ENCODE results near the gene LRPAP1.
"Not testable (repeated sequence)": the region's sequence is repeated elsewhere in the genome, so short reads cannot be mapped to it uniquely, and the experiment has no call there.

Gene LRPAP1

GRCh38 chr4:3531879-3532750, at the start of gene LRPAP1:
LRPAP1 (minus strand) TSS chr4:3532422; CDS start chr4:3532412, 10 bp downstream.
- peaks cover 6% of the 10 kb centered on the region; the same call in 1 of the 2 replicates for H3K36me3 ChIP-seq (ENCODE audit: control insufficient read depth, insufficient read depth, low read length)
- H3K4me3 ChIP-seq (ENCODE audit: low read length): peak within 1 kb of the TSS; percentile 75
- H3K27ac ChIP-seq (ENCODE audit: low read length): no peak within 1 kb of the TSS
- peaks cover 4% of the 10 kb centered on the region; the same call in 1 of the 2 replicates for H3K4me1 ChIP-seq (ENCODE audit: control insufficient read depth, insufficient read depth, low read length)
- no CpG with 5 or more reads among the region's 84 CpGs for WGBS (ENCODE audit: insufficient coverage, insufficient read length)
- H3K27me3 ChIP-seq (ENCODE audit: control insufficient read depth, insufficient read depth, low read length): no peaks in the 10 kb centered on the region
- H3K9me3 ChIP-seq (ENCODE audit: control insufficient read depth, insufficient read depth, low read length): no peaks in the 10 kb centered on the region
- DNase-seq (ENCODE audit: low read depth, low spot score): peak; percentile 88

GRCh38 chr4:3581334-3582090, 49.3 kb upstream of the LRPAP1 start:
- not testable (repeated sequence) for H3K9me3 ChIP-seq (ENCODE audit: control insufficient read depth, insufficient read depth, low read length); H3K4me1 ChIP-seq (ENCODE audit: control insufficient read depth, insufficient read depth, low read length); H3K27me3 ChIP-seq (ENCODE audit: control insufficient read depth, insufficient read depth, low read length); H3K27ac ChIP-seq (ENCODE audit: low read length); H3K4me3 ChIP-seq (ENCODE audit: low read length); H3K36me3 ChIP-seq (ENCODE audit: control insufficient read depth, insufficient read depth, low read length); DNase-seq (ENCODE audit: low read depth, low spot score)
- no CpG with 5 or more reads among the region's 15 CpGs for WGBS (ENCODE audit: insufficient coverage, insufficient read length)

GRCh38 chr4:3580859-3581258, 48.6 kb upstream of the LRPAP1 start:
- H3K4me3 ChIP-seq (ENCODE audit: low read length); H3K4me1 ChIP-seq (ENCODE audit: control insufficient read depth, insufficient read depth, low read length); H3K9me3 ChIP-seq (ENCODE audit: control insufficient read depth, insufficient read depth, low read length); H3K27me3 ChIP-seq (ENCODE audit: control insufficient read depth, insufficient read depth, low read length); H3K27ac ChIP-seq (ENCODE audit: low read length); H3K36me3 ChIP-seq (ENCODE audit: control insufficient read depth, insufficient read depth, low read length); DNase-seq (ENCODE audit: low read depth, low spot score): not testable (repeated sequence)
- no CpG with 5 or more reads among the region's 9 CpGs for WGBS (ENCODE audit: insufficient coverage, insufficient read length)

- not testable (repeated sequence) for H3K27me3 ChIP-seq (ENCODE audit: control insufficient read depth, insufficient read depth, low read length); H3K4me1 ChIP-seq (ENCODE audit: control insufficient read depth, insufficient read depth, low read length); H3K9me3 ChIP-seq (ENCODE audit: control insufficient read depth, insufficient read depth, low read length); H3K4me3 ChIP-seq (ENCODE audit: low read length); DNase-seq (ENCODE audit: low read depth, low spot score); H3K36me3 ChIP-seq (ENCODE audit: control insufficient read depth, insufficient read depth, low read length); H3K27ac ChIP-seq (ENCODE audit: low read length)
- WGBS (ENCODE audit: insufficient coverage, insufficient read length): 100% methylated on average over 2 of the region's 4 CpGs
These were observed 46.4 kb upstream of the LRPAP1 start for GRCh38 chr4:3578527-3579144.

- not testable (repeated sequence) for DNase-seq (ENCODE audit: low read depth, low spot score); H3K4me3 ChIP-seq (ENCODE audit: low read length); H3K27me3 ChIP-seq (ENCODE audit: control insufficient read depth, insufficient read depth, low read length); H3K36me3 ChIP-seq (ENCODE audit: control insufficient read depth, insufficient read depth, low read length); H3K9me3 ChIP-seq (ENCODE audit: control insufficient read depth, insufficient read depth, low read length); H3K27ac ChIP-seq (ENCODE audit: low read length); H3K4me1 ChIP-seq (ENCODE audit: control insufficient read depth, insufficient read depth, low read length)
- WGBS (ENCODE audit: insufficient coverage, insufficient read length): 100% methylated on average over 2 of the region's 3 CpGs
These were observed 45.8 kb upstream of the LRPAP1 start for GRCh38 chr4:3578052-3578451.

- no CpG with 5 or more reads among the region's 11 CpGs for WGBS (ENCODE audit: insufficient coverage, insufficient read length)
- not testable (repeated sequence) for H3K4me3 ChIP-seq (ENCODE audit: low read length); H3K4me1 ChIP-seq (ENCODE audit: control insufficient read depth, insufficient read depth, low read length); DNase-seq (ENCODE audit: low read depth, low spot score); H3K9me3 ChIP-seq (ENCODE audit: control insufficient read depth, insufficient read depth, low read length); H3K27ac ChIP-seq (ENCODE audit: low read length); H3K27me3 ChIP-seq (ENCODE audit: control insufficient read depth, insufficient read depth, low read length); H3K36me3 ChIP-seq (ENCODE audit: control insufficient read depth, insufficient read depth, low read length)
These were observed 45.1 kb upstream of the LRPAP1 start for GRCh38 chr4:3577208-3577892.

- H3K27me3 ChIP-seq (ENCODE audit: control insufficient read depth, insufficient read depth, low read length); H3K4me1 ChIP-seq (ENCODE audit: control insufficient read depth, insufficient read depth, low read length); DNase-seq (ENCODE audit: low read depth, low spot score); H3K9me3 ChIP-seq (ENCODE audit: control insufficient read depth, insufficient read depth, low read length); H3K4me3 ChIP-seq (ENCODE audit: low read length); H3K36me3 ChIP-seq (ENCODE audit: control insufficient read depth, insufficient read depth, low read length); H3K27ac ChIP-seq (ENCODE audit: low read length): not testable (repeated sequence)
- no CpG with 5 or more reads among the region's 21 CpGs for WGBS (ENCODE audit: insufficient coverage, insufficient read length)
These were observed 44.4 kb upstream of the LRPAP1 start for GRCh38 chr4:3576533-3577207.

- H3K4me1 ChIP-seq (ENCODE audit: control insufficient read depth, insufficient read depth, low read length); DNase-seq (ENCODE audit: low read depth, low spot score); H3K27me3 ChIP-seq (ENCODE audit: control insufficient read depth, insufficient read depth, low read length); H3K36me3 ChIP-seq (ENCODE audit: control insufficient read depth, insufficient read depth, low read length); H3K4me3 ChIP-seq (ENCODE audit: low read length); H3K9me3 ChIP-seq (ENCODE audit: control insufficient read depth, insufficient read depth, low read length); H3K27ac ChIP-seq (ENCODE audit: low read length): not testable (repeated sequence)
- 67% methylated on average over 1 of the region's 19 CpGs for WGBS (ENCODE audit: insufficient coverage, insufficient read length)
These were observed 43.5 kb upstream of the LRPAP1 start for GRCh38 chr4:3575426-3576369.

- not testable (repeated sequence) for H3K4me3 ChIP-seq (ENCODE audit: low read length); H3K36me3 ChIP-seq (ENCODE audit: control insufficient read depth, insufficient read depth, low read length); H3K27me3 ChIP-seq (ENCODE audit: control insufficient read depth, insufficient read depth, low read length); DNase-seq (ENCODE audit: low read depth, low spot score); H3K27ac ChIP-seq (ENCODE audit: low read length); H3K4me1 ChIP-seq (ENCODE audit: control insufficient read depth, insufficient read depth, low read length); H3K9me3 ChIP-seq (ENCODE audit: control insufficient read depth, insufficient read depth, low read length)
- no CpG with 5 or more reads among the region's 9 CpGs for WGBS (ENCODE audit: insufficient coverage, insufficient read length)
These were observed 42.6 kb upstream of the LRPAP1 start for GRCh38 chr4:3574865-3575264.
